HCT116 (cell line): ENCODE measurements around the gene SLC3A2. TPM values are rescaled to one million over a fixed set of nuclear protein-coding genes. Genes with fewer than 3 reads are reported as not detected.

Source experiments
- ATAC-seq: fragments of 200-7000 bp; cut with Tn5 transposase; 2 replicates; pipeline ENCODE4 v1.9.1; 2020; ENCODE audit warnings: mild to moderate bottlenecking, moderate library complexity
- BruUV-seq: library from RNA; stranded (reverse); fragments of 400-500 nt; replicated peaks from 2 replicates; lab custom pipeline; 2021; lab: Mats Ljungman, UMichigan
- CTCF ChIA-PET: fragments of 300-600 bp; sonication (Branson Sonifier 250); formaldehyde crosslinking; loops from one replicate; lab custom pipeline; 2021; ENCODE audit warnings: antibody characterized with exemption; lab: Charles Lee
- POLR2A ChIA-PET: fragments of 300-600, 350-600 bp; sonication (Branson Sonifier 250); formaldehyde crosslinking; loops from one replicate; lab custom pipeline; 2021; ENCODE audit warnings: antibody characterized with exemption; lab: Charles Lee
- RAD21 ChIA-PET, 2 experiments: fragments of 300-600 bp; sonication (Branson Sonifier 250); formaldehyde crosslinking; loops; one replicate each; lab custom pipeline; 2023; ENCODE audit warnings: low total read pairs in 2 of 2; ENCODE audit not compliant: uncharacterized antibody in 2 of 2, unreplicated experiment in 2 of 2, low non-redundant PET in 1 of 2; lab: Charles Lee
- DNase-seq: peaks from one replicate; pipeline ENCODE4 v3.0.0-alpha.2; 2010; ENCODE audit warnings: low read depth, low spot score
- H2AFZ ChIP-seq: fragments of 200-600 bp; shearing (Covaris generic), sonication (generic); 2 replicates; pipeline ENCODE4 v1.6.1; 2017; ENCODE audit warnings: low read depth, mixed run types, mixed read lengths, antibody characterized with exemption, low read length; ENCODE audit not compliant: poor library complexity, severe bottlenecking
- H3K27ac ChIP-seq: 2 replicates; pipeline ENCODE4 v1.5.1; 2012; ENCODE audit warnings: low read depth, low read length
- H3K27me3 ChIP-seq: fragments of 200-600 bp; sonication (generic); 2 replicates; pipeline ENCODE4 v1.6.1; 2016; ENCODE audit warnings: mixed run types, low read length, mixed read lengths; ENCODE audit not compliant: insufficient read depth
- H3K36me3 ChIP-seq, 2 experiments: fragments of 200-500 bp in 1 of 2; fragments of 200-600 bp in 1 of 2; sonication (Bioruptor generic) in 1 of 2; sonication (generic) in 1 of 2; 2 replicates each; pipeline versions ENCODE4 v1.5.1 to v1.6.1; 2014 to 2016; ENCODE audit warnings: low read length in 2 of 2, inconsistent platforms in 1 of 2, mixed read lengths in 1 of 2, mixed run types in 1 of 2; ENCODE audit not compliant: insufficient read depth in 2 of 2, control insufficient read depth in 1 of 2
- H3K4me1 ChIP-seq, 2 experiments: fragments of 200-600 bp in 1 of 2; sonication (generic) in 1 of 2; 2 replicates each; pipeline versions ENCODE4 v1.5.1 to v1.6.1; 2012 to 2017; ENCODE audit warnings: low read length in 2 of 2, inconsistent platforms in 1 of 2, mild to moderate bottlenecking in 1 of 2, mixed read lengths in 1 of 2, mixed run types in 1 of 2, moderate library complexity in 1 of 2; ENCODE audit not compliant: insufficient read depth in 2 of 2, control insufficient read depth in 1 of 2
- H3K4me2 ChIP-seq: fragments of 200-600 bp; sonication (generic); 2 replicates; pipeline ENCODE4 v1.6.1; 2017; ENCODE audit warnings: mixed run types, low read length, mixed read lengths
- H3K4me3 ChIP-seq, 2 experiments: fragments of 200-600 bp in 1 of 2; sonication (generic) in 1 of 2; replicated peaks in 1 of 2; 2 replicates each; pipeline ENCODE4 v1.5.1; 2011 to 2016; ENCODE audit warnings: low read length in 2 of 2, control low read depth in 1 of 2, low read depth in 1 of 2, mild to moderate bottlenecking in 1 of 2, mixed read lengths in 1 of 2, mixed run types in 1 of 2
- H3K79me2 ChIP-seq: fragments of 200-600 bp; sonication (generic); 2 replicates; pipeline ENCODE4 v1.6.1; 2017; ENCODE audit warnings: mild to moderate bottlenecking, mixed run types, low read length, moderate library complexity, mixed read lengths; ENCODE audit not compliant: insufficient read depth
- H3K9ac ChIP-seq: fragments of 200-600 bp; sonication (generic); 2 replicates; pipeline ENCODE4 v1.6.1; 2016; ENCODE audit warnings: low read length, mixed read lengths
- H3K9me2 ChIP-seq: fragments of 200-600 bp; sonication (generic), shearing (Covaris generic); 2 replicates; pipeline ENCODE4 v1.6.1; 2017; ENCODE audit warnings: mixed run types, mild to moderate bottlenecking, moderate library complexity; ENCODE audit not compliant: insufficient read depth
- H3K9me3 ChIP-seq, 2 experiments: fragments of 200-500 bp in 1 of 2; fragments of 200-600 bp in 1 of 2; sonication (Bioruptor generic) in 1 of 2; sonication (generic) in 1 of 2; 2 replicates each; pipeline ENCODE4 v1.6.1; 2014 to 2017; ENCODE audit warnings: low read length in 2 of 2, mixed read lengths in 2 of 2, inconsistent platforms in 1 of 2, low read depth in 1 of 2, mild to moderate bottlenecking in 1 of 2, mixed run types in 1 of 2, moderate library complexity in 1 of 2; ENCODE audit not compliant: control insufficient read depth in 1 of 2, insufficient read depth in 1 of 2
- H4K20me1 ChIP-seq: fragments of 200-600 bp; sonication (generic), shearing (Covaris generic); 2 replicates; pipeline ENCODE4 v1.6.1; 2017; ENCODE audit warnings: mixed run types, mild to moderate bottlenecking, moderate library complexity; ENCODE audit not compliant: insufficient read depth
- ATF3 ChIP-seq: IDR thresholded peaks from 2 replicates; pipeline ENCODE4 v1.6.1; 2012
- CEBPB ChIP-seq: IDR thresholded peaks from 2 replicates; pipeline ENCODE4 v1.6.1; 2012; ENCODE audit warnings: low read depth
- EGR1 ChIP-seq: IDR thresholded peaks from 2 replicates; pipeline ENCODE4 v1.6.1; 2012; ENCODE audit warnings: low read depth
- FOSL1 ChIP-seq: IDR thresholded peaks from 2 replicates; pipeline ENCODE4 v1.6.1; 2012; ENCODE audit warnings: low read depth
- MAX ChIP-seq: IDR thresholded peaks from 2 replicates; pipeline ENCODE4 v1.6.1; 2012
- POLR2AphosphoS5 ChIP-seq: IDR thresholded peaks from 2 replicates; pipeline ENCODE4 v1.6.1; 2011; ENCODE audit warnings: mild to moderate bottlenecking, low read depth, low read length, moderate library complexity
- SIN3A ChIP-seq: IDR thresholded peaks from 2 replicates; pipeline ENCODE4 v1.6.1; 2012; ENCODE audit warnings: low read depth
- SRF ChIP-seq: IDR thresholded peaks from 2 replicates; pipeline ENCODE4 v1.6.1; 2012; ENCODE audit warnings: low read depth
- TCF7L2 ChIP-seq: IDR thresholded peaks from 2 replicates; pipeline ENCODE4 v1.7.0; 2011; ENCODE audit warnings: borderline replicate concordance, inconsistent platforms; ENCODE audit not compliant: insufficient read depth, insufficient read length; ENCODE audit errors: extremely low read depth
- ZBTB33 ChIP-seq: IDR thresholded peaks from 2 replicates; pipeline ENCODE4 v1.6.1; 2011; ENCODE audit warnings: mild to moderate bottlenecking, low read length, moderate library complexity; ENCODE audit not compliant: insufficient replicate concordance; ENCODE audit errors: extremely low read depth
- ZFX ChIP-seq: fragments of 450-650 bp; IDR thresholded peaks from 2 replicates; pipeline ENCODE4 v1.6.1; 2017
- intact Hi-C: fragments of 100-400 bp; cut with micrococcal nuclease; formaldehyde crosslinking; loops from 2 replicates; pipeline ENCODE4 v1.10.0; 2022
- total RNA-seq: library from RNA; stranded (reverse); gene quantifications from one replicate; pipeline ENCODE4 v1.2.1, GENCODE V29; 2021; ENCODE audit not compliant: unreplicated experiment

Gene SLC3A2
- total RNA-seq, 1 experiment from 2014 or later = 418 TPM

GRCh38 chr11:62853279-62853965 is 27.3 kb upstream of the SLC3A2 start (continued):
- TF ChIP-seq SRF = no peak
- no peak for TF ChIP-seq EGR1
- no peak for TF ChIP-seq ZBTB33
- no peak for TF ChIP-seq ZFX
- no peak for TF ChIP-seq SIN3A
- no peak for TF ChIP-seq CEBPB
- TF ChIP-seq FOSL1 = no peak
- no peak for TF ChIP-seq ATF3
- no peak for TF ChIP-seq MAX

GRCh38 chr11:62854013-62854824 is 26.5 kb upstream of the SLC3A2 start:
- peaks cover 31 to 38% of the 10 kb centered on the region in 2 experiments for H3K36me3 ChIP-seq
- ChIA-PET POLR2A (interaction anchor here (0.7 to 9.9 kb wide), 8 partner anchors 8 to 101 kb away, joined by 3 to 343 read pairs (median 4); partner anchors contain the start of genes SLC3A2, WDR74 and ZBTB3), RAD21 (no interaction called here), CTCF (no interaction called here)
- H3K4me3 ChIP-seq = peak overlapping the region; percentile 74 to 83
- peak overlapping the region; percentile 94 for H3K9ac ChIP-seq
- TF ChIP-seq TCF7L2 = no peak
- peak; percentile 19; the same call in 1 of the 2 replicates for TF ChIP-seq POLR2AphosphoS5
- H2AFZ ChIP-seq = no peak overlapping the region
- H3K4me2 ChIP-seq = peak overlapping the region; percentile 87
- DNase-seq = no peak
- H3K4me1 ChIP-seq = peaks cover 45 to 72% of the 10 kb centered on the region in 2 experiments
- H3K9me3 ChIP-seq = no peaks in the 10 kb centered on the region
- H3K79me2 ChIP-seq = peaks cover 69% of the 10 kb centered on the region
- H3K27me3 ChIP-seq = no peaks in the 10 kb centered on the region
- no peaks in the 10 kb centered on the region for H3K9me2 ChIP-seq
- intact Hi-C loops = no loop called here
- H4K20me1 ChIP-seq = peaks cover 33% of the 10 kb centered on the region
- peak overlapping the region; percentile 85 for H3K27ac ChIP-seq
- ATAC-seq = no peak
- no TSS peak for BruUV-seq
